GM19099 (cell line): Measurements from ENCODE around the gene C10orf62.

Experiments used
- POLR2A ChIP-seq: IDR thresholded peaks from 3 replicates; pipeline ENCODE4 v1.6.1; 2011; ENCODE audit warnings: low read depth; ENCODE audit not compliant: insufficient read length; ENCODE audit errors: extremely low read depth

The C10orf62 gene

DNA sequence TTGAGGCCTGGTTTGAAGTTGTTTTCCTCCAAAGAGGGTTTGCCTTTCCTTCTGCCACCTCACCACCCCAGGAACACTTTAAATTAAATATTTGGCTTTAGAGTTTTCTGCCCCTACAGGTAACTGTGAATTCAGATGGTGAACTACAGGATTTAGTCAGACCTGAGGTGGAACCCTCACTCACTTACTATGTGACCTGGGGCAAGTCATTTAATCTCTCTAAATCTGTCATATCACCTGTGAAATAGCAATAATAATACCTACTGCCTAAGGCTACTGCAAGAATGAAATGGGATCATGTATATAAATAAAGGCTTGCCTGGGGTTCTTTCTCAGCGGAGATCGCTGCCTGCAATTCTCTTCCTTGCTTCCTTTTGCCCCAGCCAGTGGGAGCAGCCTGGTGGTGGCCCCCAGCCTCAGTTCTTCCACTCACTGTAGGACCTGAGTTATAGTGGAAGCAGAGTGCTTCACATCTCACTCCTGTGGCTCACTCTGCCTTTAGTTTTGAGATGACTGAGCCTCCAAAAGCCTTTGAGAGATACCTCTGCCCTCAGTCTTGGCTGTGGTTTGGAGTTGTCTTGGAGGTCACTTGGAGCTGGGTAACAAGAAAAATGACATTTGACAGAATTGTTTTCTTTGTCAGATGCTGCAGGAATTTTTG, 23.1 kb upstream of the C10orf62 start:
- no peak for TF ChIP-seq POLR2A

DNA sequence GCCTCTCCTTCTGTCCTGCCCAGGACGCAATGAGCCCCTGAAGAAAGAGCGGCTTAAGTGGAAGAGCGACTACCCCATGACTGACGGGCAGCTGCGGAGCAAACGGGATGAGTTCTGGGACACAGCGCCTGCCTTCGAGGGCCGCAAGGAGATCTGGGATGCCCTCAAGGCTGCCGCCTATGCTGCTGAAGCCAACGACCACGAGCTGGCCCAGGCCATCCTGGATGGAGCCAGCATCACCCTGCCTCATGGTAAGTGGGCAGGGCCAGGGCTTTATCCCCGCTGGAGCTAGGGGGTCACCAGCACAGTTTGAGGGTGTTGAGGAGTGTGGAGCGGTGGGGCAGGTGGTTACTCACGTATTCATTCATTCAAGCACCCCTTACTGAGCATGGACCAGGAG, 21.6 kb upstream of the C10orf62 start:
- TF ChIP-seq POLR2A, result no peak

DNA sequence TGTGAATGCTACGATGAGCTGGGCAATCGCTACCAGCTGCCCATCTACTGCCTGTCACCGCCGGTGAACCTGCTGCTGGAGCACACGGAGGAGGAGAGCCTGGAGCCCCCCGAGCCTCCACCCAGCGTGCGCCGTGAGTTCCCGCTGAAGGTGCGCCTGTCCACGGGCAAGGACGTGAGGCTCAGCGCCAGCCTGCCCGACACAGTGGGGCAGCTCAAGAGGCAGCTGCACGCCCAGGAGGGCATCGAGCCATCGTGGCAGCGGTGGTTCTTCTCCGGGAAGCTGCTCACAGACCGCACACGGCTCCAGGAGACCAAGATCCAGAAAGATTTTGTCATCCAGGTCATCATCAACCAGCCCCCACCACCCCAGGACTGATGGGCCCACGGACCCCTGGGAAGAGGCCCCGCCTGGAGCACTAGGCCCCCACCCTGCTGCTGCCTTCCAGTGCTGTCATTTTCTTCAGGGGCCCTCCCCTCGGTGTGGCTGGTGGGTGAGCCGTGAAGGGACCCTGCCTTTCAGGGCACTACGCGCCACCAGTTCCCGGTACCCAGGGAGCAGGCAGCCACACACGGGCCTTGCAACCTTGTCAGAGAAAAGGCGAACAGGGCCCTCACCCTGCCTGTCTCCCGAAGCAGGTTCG, 19.3 kb upstream of the C10orf62 start:
- TF ChIP-seq POLR2A, result no peak

DNA sequence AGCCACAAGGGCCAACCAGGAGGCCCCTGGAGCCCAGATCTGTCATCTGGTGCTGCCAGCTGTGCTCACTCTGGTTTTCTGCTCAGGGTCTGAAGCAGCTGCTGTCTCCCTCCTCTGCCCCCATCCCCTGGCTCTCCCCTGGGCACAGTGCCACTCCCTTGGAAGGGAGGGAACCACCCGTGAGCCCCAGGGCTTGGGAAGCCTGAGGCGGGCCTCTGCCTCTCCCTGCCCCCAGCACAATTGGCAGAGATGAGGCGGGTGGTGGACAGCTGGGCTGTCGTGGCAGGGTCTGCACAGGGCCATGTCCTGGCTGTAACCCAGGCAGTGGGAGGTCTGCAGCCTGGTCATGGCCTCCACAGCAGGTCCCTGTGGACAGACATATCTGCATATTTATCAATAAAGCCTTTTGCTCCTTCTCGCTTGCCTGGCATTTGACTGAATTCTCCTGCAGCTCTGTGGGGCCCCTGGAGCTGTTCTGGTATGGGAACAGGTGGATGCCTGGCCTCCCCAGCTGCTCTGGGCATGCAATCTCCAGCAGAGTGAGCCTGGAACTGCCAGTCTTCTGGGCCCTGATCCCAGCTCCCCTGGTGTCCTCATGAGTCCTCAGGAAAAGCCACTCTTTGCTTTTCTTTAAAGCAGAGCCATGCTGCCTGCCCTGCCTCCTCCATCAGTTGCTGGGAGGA, 18.6 kb upstream of the C10orf62 start:
- no peak for TF ChIP-seq POLR2A

DNA sequence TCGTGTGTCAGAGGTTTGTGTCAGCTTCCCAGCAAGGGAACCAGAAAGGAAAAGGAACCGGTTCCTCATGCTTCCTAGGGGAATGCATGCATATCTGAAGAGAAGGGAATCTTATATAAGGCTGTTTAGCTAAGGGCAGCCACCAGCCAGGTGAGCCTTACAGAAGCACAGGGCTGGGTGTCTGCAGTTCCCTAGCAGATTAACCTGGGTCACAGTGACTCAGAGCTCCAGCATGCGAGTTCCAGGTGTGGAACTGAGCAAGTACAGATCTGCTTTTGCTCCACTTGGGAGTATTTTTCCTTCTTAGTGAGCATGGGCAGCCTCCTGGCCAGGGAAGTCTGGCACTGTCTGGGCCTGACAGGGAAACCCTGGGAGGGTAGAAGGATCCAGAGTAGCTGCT, 17.9 kb upstream of the C10orf62 start:
- TF ChIP-seq POLR2A, result no peak

DNA sequence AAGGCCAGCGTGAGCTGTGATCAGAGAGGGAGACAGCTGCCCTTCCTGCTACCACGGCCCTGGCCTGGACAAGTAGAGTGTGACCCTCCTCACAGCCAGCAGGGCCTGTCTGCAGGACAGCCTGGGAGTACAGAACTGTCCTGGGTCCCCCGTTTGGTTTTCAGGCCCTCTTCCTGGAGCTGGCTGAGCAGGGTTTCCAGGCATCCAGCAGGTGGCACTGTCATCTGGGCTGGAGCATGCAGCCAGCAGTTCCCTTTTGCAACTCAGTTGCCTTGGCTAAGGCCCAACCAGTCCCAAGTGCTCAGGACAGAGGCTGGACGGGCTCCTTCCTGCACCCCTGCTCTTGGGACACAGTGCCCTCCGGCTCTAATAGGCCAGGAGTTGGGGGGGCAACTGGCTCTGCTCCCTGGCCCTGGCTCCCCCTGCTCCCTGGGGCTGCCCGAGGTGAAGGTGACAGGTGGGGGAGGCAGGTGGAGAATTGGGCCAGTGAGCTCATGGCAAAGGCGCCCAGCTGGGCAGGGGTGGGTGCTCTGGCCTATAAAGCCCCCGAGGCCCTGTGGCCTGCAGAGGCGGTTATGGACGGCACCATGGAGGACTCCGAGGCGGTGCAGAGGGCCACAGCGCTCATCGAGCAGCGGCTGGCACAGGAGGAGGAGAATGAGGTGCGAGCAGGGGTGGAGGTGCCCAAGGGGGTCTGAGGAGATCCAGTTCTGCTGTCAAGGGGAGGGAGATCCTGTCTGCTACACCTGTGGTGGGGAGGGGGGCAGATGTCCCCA, 17.1 kb upstream of the C10orf62 start, which contains the start of gene ANKRD2:
Gene ANKRD2 (plus strand): TSS at position 566 of the 776 bp plus-strand sequence. CDS start 10 bp downstream, at position 576.
- TF ChIP-seq POLR2A, result no peak

DNA sequence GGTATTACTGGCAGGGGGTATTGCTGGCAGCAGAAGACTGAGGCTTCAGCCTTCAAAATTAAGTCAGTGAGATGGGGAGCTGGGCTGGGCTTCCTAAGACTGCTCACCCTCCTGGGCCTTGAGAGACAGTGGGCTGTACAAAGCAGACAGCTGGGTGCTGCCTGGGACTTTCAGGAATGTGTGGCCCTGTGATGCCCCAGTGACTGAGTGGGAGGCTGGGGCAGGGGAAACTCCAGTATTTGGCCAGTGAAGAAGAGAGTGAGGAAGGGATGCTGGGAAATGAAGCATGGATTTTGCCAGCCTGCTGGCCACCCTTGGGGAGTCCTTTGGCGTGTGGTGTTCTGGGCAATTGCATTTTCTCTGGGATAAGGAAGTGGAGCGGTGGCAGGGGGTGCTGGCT, 16.5 kb upstream of the C10orf62 start:
- no peak for TF ChIP-seq POLR2A

DNA sequence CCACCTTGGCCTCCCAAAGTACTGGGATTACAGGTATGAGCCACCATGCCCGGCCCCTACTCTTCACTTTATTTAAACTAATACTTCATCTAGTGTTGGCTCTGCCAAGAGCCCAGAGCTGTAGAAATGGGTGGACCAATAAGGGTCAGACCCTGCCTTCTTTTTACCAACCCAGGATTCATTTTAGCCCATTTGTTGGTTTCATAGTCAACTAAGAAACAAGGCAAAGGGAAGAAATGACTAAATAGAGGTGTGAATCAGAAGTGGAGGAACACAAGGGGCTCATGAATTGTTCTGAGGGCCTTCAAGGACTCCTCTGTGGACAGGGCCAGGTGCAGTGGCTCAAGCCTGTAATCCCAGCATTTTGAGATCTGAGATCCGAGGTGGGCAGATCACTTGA, 15.8 kb upstream of the C10orf62 start:
- TF ChIP-seq POLR2A, result no peak

DNA sequence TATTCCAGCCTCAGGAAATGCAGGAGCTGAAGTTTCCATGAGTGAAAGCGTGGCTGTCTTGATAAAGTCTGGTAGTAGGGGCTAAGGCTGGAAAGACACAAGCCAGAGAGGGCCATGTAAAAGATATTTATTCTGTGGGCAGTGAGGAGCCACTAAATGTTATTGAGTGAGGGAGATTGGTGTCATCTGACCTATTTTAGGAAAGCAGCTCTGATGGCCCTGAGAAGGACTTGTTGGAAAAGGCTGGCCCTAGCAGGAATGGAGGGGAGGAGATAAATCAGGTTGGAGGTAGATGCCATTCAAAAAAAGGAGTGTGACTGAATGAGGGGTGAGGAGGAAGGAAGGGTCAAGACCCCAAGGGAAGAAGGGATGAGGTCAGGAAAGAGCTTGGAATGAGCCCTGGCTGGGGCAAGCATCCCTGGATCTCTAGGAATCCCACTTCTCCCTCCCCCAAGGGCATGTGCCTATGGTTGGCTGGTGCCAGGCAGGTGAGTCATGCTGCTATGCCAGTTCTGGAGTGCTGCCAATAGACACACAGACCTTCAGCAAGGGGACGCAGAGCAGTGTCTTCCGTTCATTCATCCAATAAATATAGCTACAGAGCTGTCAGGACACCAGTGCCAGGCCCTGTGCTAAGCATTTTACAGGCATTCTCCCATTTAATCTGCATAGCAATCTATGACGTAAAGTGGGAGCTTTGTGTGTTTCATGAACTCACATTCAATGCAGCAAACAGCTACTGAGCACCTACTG, 15.0 kb upstream of the C10orf62 start:
- TF ChIP-seq POLR2A, result no peak

DNA sequence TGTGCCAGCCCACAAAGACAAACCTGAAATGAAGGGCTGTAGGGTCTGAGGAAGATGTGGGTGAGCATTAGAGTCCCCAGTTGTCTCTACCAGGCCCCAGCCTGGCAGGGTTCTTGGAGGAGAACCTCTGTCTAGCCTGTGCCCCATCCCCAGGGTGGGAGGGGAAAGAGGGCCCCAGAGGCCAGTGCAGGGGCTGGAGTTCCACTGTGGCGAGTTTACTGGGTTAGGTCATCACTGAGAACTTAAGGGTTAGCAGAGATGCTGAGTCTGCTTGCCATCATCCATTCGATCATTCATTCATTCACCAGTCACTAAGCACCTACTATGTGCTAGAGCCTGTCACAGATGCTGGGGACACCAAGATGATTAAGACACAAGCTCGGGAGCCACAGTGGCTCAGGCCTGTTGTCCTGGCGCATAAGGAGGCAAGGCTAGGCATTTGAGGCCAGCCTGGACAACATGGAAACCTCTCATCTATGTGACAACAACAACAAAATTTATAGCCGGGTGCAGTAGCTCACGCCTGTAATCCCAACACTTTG, 14.3 kb upstream of the C10orf62 start:
- no peak for TF ChIP-seq POLR2A

DNA sequence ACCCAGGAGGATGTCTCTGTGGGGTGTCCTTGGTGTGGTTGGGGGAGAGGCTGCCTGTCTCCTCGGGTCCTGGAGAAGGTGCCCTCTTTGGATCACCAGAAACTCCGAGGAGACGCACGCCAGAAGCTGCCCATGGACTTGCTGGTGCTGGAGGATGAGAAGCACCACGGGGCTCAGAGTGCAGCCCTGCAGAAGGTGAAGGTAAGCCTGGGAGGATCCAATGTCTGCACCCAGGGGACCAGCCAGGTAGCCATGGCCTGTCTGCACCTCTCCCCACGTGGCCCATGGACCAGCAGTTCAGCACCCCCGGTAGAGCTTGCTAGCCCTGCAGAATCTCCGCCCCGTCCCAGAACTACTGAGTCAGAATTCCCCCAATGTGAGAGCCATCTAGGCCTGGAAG, 11.8 kb upstream of the C10orf62 start:
- no peak for TF ChIP-seq POLR2A

DNA sequence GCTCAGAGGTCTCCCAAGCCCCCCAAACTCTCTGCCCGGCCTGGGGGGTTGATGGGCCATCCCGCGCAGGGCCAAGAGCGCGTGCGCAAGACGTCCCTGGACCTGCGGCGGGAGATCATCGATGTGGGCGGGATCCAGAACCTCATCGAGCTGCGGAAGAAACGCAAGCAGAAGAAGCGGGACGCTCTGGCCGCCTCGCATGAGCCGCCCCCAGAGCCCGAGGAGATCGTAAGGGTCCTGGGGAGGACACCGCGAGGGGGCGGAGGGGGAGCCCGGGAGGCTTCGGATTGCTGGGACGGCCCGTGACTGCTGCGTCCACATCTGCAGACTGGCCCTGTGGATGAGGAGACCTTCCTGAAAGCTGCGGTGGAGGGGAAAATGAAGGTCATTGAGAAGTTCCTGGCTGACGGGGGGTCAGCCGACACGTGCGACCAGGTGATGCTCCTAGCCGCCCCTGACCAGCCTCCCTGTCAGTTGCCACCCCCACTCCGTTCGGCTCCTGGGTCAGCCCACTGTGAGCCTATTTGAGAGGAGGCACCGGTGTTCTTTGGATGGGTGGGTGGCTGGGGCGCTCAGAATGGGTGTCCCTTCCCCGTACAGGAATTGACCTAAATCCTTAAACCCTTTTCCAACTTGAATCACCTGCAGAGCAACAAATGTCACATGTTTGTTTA, 11.2 kb upstream of the C10orf62 start:
- no peak for TF ChIP-seq POLR2A

DNA sequence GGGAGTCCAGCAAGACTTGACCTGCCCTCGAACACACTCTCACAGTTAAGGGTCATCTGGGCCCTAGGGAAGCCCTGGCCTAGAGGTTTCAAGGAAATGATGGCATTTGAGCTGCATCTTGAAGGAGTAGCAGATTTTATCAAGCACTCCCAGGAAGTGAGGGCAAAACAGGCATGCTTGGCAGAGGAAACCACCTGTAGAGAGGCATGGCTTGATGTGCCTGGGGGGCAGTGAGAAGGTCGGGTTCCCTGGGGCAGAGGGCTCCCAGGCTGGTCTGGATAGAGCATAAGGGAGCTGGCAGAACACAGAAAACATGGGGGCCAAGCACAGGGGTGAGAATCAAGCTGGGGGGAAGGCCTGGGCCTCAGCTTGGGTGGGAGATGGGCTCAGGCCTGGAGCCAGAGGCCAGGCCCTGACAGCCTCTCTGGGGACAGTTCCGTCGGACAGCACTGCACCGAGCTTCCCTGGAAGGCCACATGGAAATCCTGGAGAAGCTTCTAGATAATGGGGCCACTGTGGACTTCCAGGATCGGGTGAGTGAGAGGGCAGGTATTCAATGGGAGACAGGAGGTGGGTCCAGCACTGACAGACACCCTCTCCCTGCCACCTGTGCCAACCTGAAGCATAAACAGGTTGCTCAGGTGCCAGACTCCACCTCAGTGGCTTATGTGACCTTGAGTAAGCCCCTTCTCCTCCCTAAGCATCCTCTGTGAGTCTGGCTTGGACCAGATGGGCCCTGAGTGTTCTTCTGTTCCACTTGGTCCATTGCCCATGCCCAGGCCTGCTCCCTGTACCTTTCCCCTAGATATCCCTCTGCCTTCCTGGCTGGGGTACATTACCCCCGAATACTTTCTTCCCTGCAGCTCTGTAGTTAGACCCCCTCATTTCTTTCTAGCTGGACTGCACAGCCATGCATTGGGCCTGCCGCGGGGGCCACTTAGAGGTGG, 8.8 kb upstream of the C10orf62 start:
- TF ChIP-seq POLR2A, result no peak
